ENCODE measurements around the gene LRIG1. TPM values are rescaled to one million over a fixed set of nuclear protein-coding genes. Genes with fewer than 3 reads are reported as not detected.

The LRIG1 gene
- total RNA-seq, result 4.9 and 6.7 TPM in 2 replicates

GRCh38 chr3:66500576-66501482 is at the start of gene LRIG1:
Gene LRIG1 (minus strand): TSS chr3:66501022. CDS start chr3:66500407, 615 bp downstream.

